Tibial artery (tissue), 4 donors: ENCODE results near the gene IGSF3.

Experiments used
- DNase-seq, 2 donors: peaks; one replicate each; pipeline ENCODE4 v3.0.0-alpha.2; 2019
- H3K27ac ChIP-seq, 2 donors: fragments of 200-600 bp; sonication (generic) in 1 of 2; 1 replicate in 1 of 2; 2 replicates in 1 of 2; pipeline ENCODE4 v1.5.1; 2018 to 2019; ENCODE audit warnings: mild to moderate bottlenecking in 1 of 2
- H3K27me3 ChIP-seq, 2 donors: fragments of 200-600 bp; sonication (generic) in 1 of 2; one replicate each; pipeline versions ENCODE4 v1.5.1 to v1.6.0; 2016 to 2019
- H3K36me3 ChIP-seq, 3 donors: fragments of 200-600 bp; sonication (generic) in 2 of 3; one replicate each; pipeline ENCODE4 v1.5.1; 2016 to 2019; ENCODE audit warnings: mild to moderate bottlenecking in 2 of 3
- H3K4me1 ChIP-seq, 4 donors: fragments of 200-600 bp; sonication (generic) in 2 of 4; 1 replicate in 3 of 4; 2 replicates in 1 of 4; pipeline ENCODE4 v1.5.1; 2016 to 2019
- H3K4me3 ChIP-seq, 2 donors: fragments of 200-600 bp; sonication (generic) in 1 of 2; 1 replicate in 1 of 2; 2 replicates in 1 of 2; pipeline ENCODE4 v1.5.1; 2018 to 2019; ENCODE audit warnings: mild to moderate bottlenecking in 2 of 2
- H3K9me3 ChIP-seq, 3 donors: fragments of 200-600 bp; sonication (generic) in 1 of 3; one replicate each; pipeline ENCODE4 v1.5.1; 2016 to 2019
- CTCF ChIP-seq, 2 experiments: fragments of 200-600 bp in 1 of 2; fragments of 450-650 bp in 1 of 2; IDR thresholded peaks; one replicate each; pipeline ENCODE4 v1.5.1; 2017 to 2019; ENCODE audit warnings: antibody characterized with exemption in 2 of 2, mild to moderate bottlenecking in 1 of 2, moderate library complexity in 1 of 2
- intact Hi-C: fragments of 100-400 bp; cut with DNase I; formaldehyde crosslinking; loops from one replicate; pipeline ENCODE4 v1.15.0; 2023; ENCODE audit warnings: low total_unique reads

The IGSF3 gene

GRCh38 chr1:116667575-116668105 is at the start of gene IGSF3:
TSS of gene IGSF3 (minus strand) at chr1:116667733. CDS start at chr1:116666326, 1,407 bp downstream.
- intact Hi-C loops = no loop called here
- no peak for TF ChIP-seq CTCF (IDR thresholded peaks at IDR 0.05)
- Histone ChIP-seq H3K4me3 (peak within 1 kb of the TSS; percentile 54 to 67), H3K27ac (peak within 1 kb of the TSS in 1 of 2 donors; percentile 44), H3K9me3 (no peaks in the 10 kb centered on the region), H3K27me3 (peaks cover 0 to 5% of the 10 kb centered on the region in 2 donors), H3K36me3 (no peaks in the 10 kb centered on the region), H3K4me1 (peaks cover 0 to 18% (median 9%) of the 10 kb centered on the region in 4 donors)
- DNase-seq = peak; percentile 63 to 76

- no peak for TF ChIP-seq CTCF (IDR thresholded peaks at IDR 0.05)
- Histone ChIP-seq H3K4me3 (no peak overlapping the region), H3K4me1 (no peaks in the 10 kb centered on the region), H3K9me3 (no peaks in the 10 kb centered on the region), H3K27ac (no peak overlapping the region), H3K27me3 (no peaks in the 10 kb centered on the region), H3K36me3 (no peaks in the 10 kb centered on the region)
- no peak for DNase-seq
- intact Hi-C loops = no loop called here
These were observed 49.8 kb upstream of the IGSF3 start for GRCh38 chr1:116717318-116717717.

GRCh38 chr1:116716391-116716790 is 48.9 kb upstream of the IGSF3 start:
- H3K27ac ChIP-seq = no peak overlapping the region

GRCh38 chr1:116713474-116713873 is 45.9 kb upstream of the IGSF3 start:
- no peak for TF ChIP-seq CTCF (IDR thresholded peaks at IDR 0.05)
- Histone ChIP-seq H3K27ac (no peak overlapping the region), H3K4me1 (peaks cover 0 to 7% (median 3%) of the 10 kb centered on the region in 4 donors), H3K36me3 (no peaks in the 10 kb centered on the region), H3K9me3 (no peaks in the 10 kb centered on the region), H3K4me3 (no peak overlapping the region), H3K27me3 (no peaks in the 10 kb centered on the region)
- no peak for DNase-seq
- intact Hi-C loops = no loop called here

More at GRCh38 chr1:116716391-116716790, 48.9 kb upstream of the IGSF3 start:
- TF ChIP-seq CTCF (IDR thresholded peaks at IDR 0.05) = no peak
- Histone ChIP-seq H3K27me3 (no peaks in the 10 kb centered on the region), H3K36me3 (no peaks in the 10 kb centered on the region), H3K9me3 (no peaks in the 10 kb centered on the region), H3K4me1 (no peaks in the 10 kb centered on the region), H3K4me3 (no peak overlapping the region)
- DNase-seq = no peak
- intact Hi-C loops = no loop called here

GRCh38 chr1:116712510-116712909 is 45.0 kb upstream of the IGSF3 start:
- no peak for DNase-seq
- peaks cover 0 to 7% (median 3%) of the 10 kb centered on the region in 4 donors for H3K4me1 ChIP-seq
- no peaks in the 10 kb centered on the region for H3K9me3 ChIP-seq
- no peak overlapping the region for H3K4me3 ChIP-seq
- no peak overlapping the region for H3K27ac ChIP-seq
- H3K36me3 ChIP-seq = no peaks in the 10 kb centered on the region
- intact Hi-C loops = no loop called here
- TF ChIP-seq CTCF (IDR thresholded peaks at IDR 0.05) = no peak
- no peaks in the 10 kb centered on the region for H3K27me3 ChIP-seq
